Bronchial epithelial cell (primary cell): ENCODE results near the gene KRT79. TPM values are rescaled to one million over a fixed set of nuclear protein-coding genes. Genes with fewer than 3 reads are reported as not detected.

ENCODE experiments used
- DNase-seq: peaks from one replicate; pipeline ENCODE4 v3.0.0-alpha.2; 2010; ENCODE audit warnings: low read depth
- FAIRE-seq: peaks from 2 replicates; lab custom pipeline; 2011; peaks lifted over from hg19 to GRCh38; lab: Jason Lieb, UNC
- H3K27me3 ChIP-seq: 2 replicates; pipeline ENCODE4 v1.5.1; 2011; ENCODE audit warnings: low read length; ENCODE audit not compliant: control insufficient read depth, insufficient read depth
- H3K36me3 ChIP-seq: 2 replicates; pipeline ENCODE4 v1.5.1; 2011; ENCODE audit warnings: low read length; ENCODE audit not compliant: control insufficient read depth, insufficient read depth
- H3K4me3 ChIP-seq: 2 replicates; pipeline ENCODE4 v1.5.1; 2011; ENCODE audit warnings: mild to moderate bottlenecking, low read depth, low read length, control low read depth
- CTCF ChIP-seq: IDR thresholded peaks from 2 replicates; pipeline ENCODE4 v1.5.1; 2011; ENCODE audit warnings: mild to moderate bottlenecking, moderate library complexity, low read length, control low read depth, inconsistent platforms; ENCODE audit not compliant: insufficient read depth, severe bottlenecking
- total RNA-seq: library from RNA; depleted of rRNA; stranded (reverse); fragments of >200 nt; gene quantifications from 2 replicates; pipeline ENCODE4 v1.2.1, GENCODE V29; 2014

The KRT79 gene
- total RNA-seq, 1 donor from 2014 or later: under 0.01 TPM

- Histone ChIP-seq H3K4me3 (no peak overlapping the region), H3K36me3 (no peaks in the 10 kb centered on the region), H3K27me3 (no peaks in the 10 kb centered on the region)
- TF ChIP-seq CTCF: no peak
- DNase-seq (peak; percentile 90), FAIRE-seq (no peak)
These were observed 35.2 kb downstream of the KRT79 start for GRCh38 chr12:52798671-52799504.

GRCh38 chr12:52798003-52798670, 36.0 kb downstream of the KRT79 start:
- FAIRE-seq (no peak), DNase-seq (peak; percentile 61)
- no peak overlapping the region for H3K4me3 ChIP-seq
- no peak for TF ChIP-seq CTCF
- no peaks in the 10 kb centered on the region for H3K27me3 ChIP-seq
- no peaks in the 10 kb centered on the region for H3K36me3 ChIP-seq

GRCh38 chr12:52797529-52797894, 36.6 kb downstream of the KRT79 start:
- Histone ChIP-seq H3K27me3 (peaks cover 1% of the 10 kb centered on the region), H3K4me3 (no peak overlapping the region), H3K36me3 (no peaks in the 10 kb centered on the region)
- no peak for DNase-seq
- TF ChIP-seq CTCF: no peak
- FAIRE-seq: no peak

- no peak for DNase-seq
These were observed 37.1 kb downstream of the KRT79 start for GRCh38 chr12:52796839-52797528.

GRCh38 chr12:52796429-52796794, 37.7 kb downstream of the KRT79 start:
- Histone ChIP-seq H3K27me3 (peaks cover 1% of the 10 kb centered on the region), H3K4me3 (no peak overlapping the region), H3K36me3 (no peaks in the 10 kb centered on the region)
- DNase-seq (no peak), FAIRE-seq (no peak)
- no peak for TF ChIP-seq CTCF

More at GRCh38 chr12:52796839-52797528, 37.1 kb downstream of the KRT79 start:
- Histone ChIP-seq H3K27me3 (peaks cover 1% of the 10 kb centered on the region), H3K4me3 (no peak overlapping the region), H3K36me3 (no peaks in the 10 kb centered on the region)
- no peak for TF ChIP-seq CTCF
- FAIRE-seq: no peak
